ENCODE measurements around the gene RBM34.

Gene RBM34

GRCh38 chr1:235156265-235156664 lies 4.8 kb downstream of the RBM34 start:
- DNase-seq (ENCODE audit: low spot score) (no peak), FAIRE-seq (no peak)

GRCh38 chr1:235152235-235152634 lies 8.8 kb downstream of the RBM34 start:
- FAIRE-seq, result no peak

GRCh38 chr1:235151033-235151432 lies 10.0 kb downstream of the RBM34 start:
- no peak for DNase-seq (ENCODE audit: low spot score)
- FAIRE-seq, result no peak

More at GRCh38 chr1:235152235-235152634, 8.8 kb downstream of the RBM34 start:
- no peak for DNase-seq (ENCODE audit: low spot score)

GRCh38 chr1:235149824-235150223 lies 11.2 kb downstream of the RBM34 start:
- DNase-seq (ENCODE audit: low spot score), result no peak
- no peak for FAIRE-seq

GRCh38 chr1:235147269-235147668 lies 13.8 kb downstream of the RBM34 start:
- FAIRE-seq, result no peak

GRCh38 chr1:235145639-235146038 lies 15.4 kb downstream of the RBM34 start:
- DNase-seq (ENCODE audit: low spot score), result no peak
- FAIRE-seq, result no peak

More at GRCh38 chr1:235147269-235147668, 13.8 kb downstream of the RBM34 start:
- no peak for DNase-seq (ENCODE audit: low spot score)

GRCh38 chr1:235142991-235143390 lies 18.1 kb downstream of the RBM34 start:
- FAIRE-seq, result no peak
- no peak for DNase-seq (ENCODE audit: low spot score)

GRCh38 chr1:235139315-235139714 lies 21.7 kb downstream of the RBM34 start:
- no peak for FAIRE-seq
- DNase-seq (ENCODE audit: low spot score), result no peak

- no peak for FAIRE-seq
Observed at GRCh38 chr1:235138821-235139220, 22.2 kb downstream of the RBM34 start.

GRCh38 chr1:235136111-235136510 lies 24.9 kb downstream of the RBM34 start:
- DNase-seq (ENCODE audit: low spot score) (no peak), FAIRE-seq (no peak)

More at GRCh38 chr1:235138821-235139220, 22.2 kb downstream of the RBM34 start:
- DNase-seq (ENCODE audit: low spot score), result no peak

GRCh38 chr1:235134171-235134570 lies 26.9 kb downstream of the RBM34 start:
- no peak for FAIRE-seq

GRCh38 chr1:235133086-235133485 lies 28.0 kb downstream of the RBM34 start:
- no peak for FAIRE-seq

More at GRCh38 chr1:235134171-235134570, 26.9 kb downstream of the RBM34 start:
- no peak for DNase-seq (ENCODE audit: low spot score)

GRCh38 chr1:235131961-235132360 lies 29.1 kb downstream of the RBM34 start:
- no peak for DNase-seq (ENCODE audit: low spot score)

More at GRCh38 chr1:235133086-235133485, 28.0 kb downstream of the RBM34 start:
- DNase-seq (ENCODE audit: low spot score), result no peak

GRCh38 chr1:235130766-235131270 lies 30.2 kb downstream of the RBM34 start:
- DNase-seq (ENCODE audit: low spot score), result no peak
- FAIRE-seq, result no peak

More at GRCh38 chr1:235131961-235132360, 29.1 kb downstream of the RBM34 start:
- FAIRE-seq, result no peak

- DNase-seq (ENCODE audit: low spot score) (no peak), FAIRE-seq (no peak)
Observed at GRCh38 chr1:235129774-235130570, 31.1 kb downstream of the RBM34 start.

- no peak for FAIRE-seq
- DNase-seq (ENCODE audit: low spot score), result peak; percentile 98
Observed at GRCh38 chr1:235128456-235129328, 32.4 kb downstream of the RBM34 start, which contains the start of gene TOMM20. TOMM20 (minus strand) TSS chr1:235128837; CDS start chr1:235128715, 122 bp downstream.

GRCh38 chr1:235127732-235128455 lies 33.2 kb downstream of the RBM34 start:
- DNase-seq (ENCODE audit: low spot score), result no peak
- no peak for FAIRE-seq

- FAIRE-seq (no peak), DNase-seq (ENCODE audit: low spot score) (no peak)
Observed at GRCh38 chr1:235127203-235127602, 33.8 kb downstream of the RBM34 start.

GRCh38 chr1:235124665-235125064 lies 36.4 kb downstream of the RBM34 start:
- DNase-seq (ENCODE audit: low spot score), result no peak
- no peak for FAIRE-seq

- DNase-seq (ENCODE audit: low spot score) (no peak), FAIRE-seq (no peak)
Observed at GRCh38 chr1:235124111-235124510, 36.9 kb downstream of the RBM34 start.

- FAIRE-seq, result no peak
- DNase-seq (ENCODE audit: low spot score), result no peak
Observed at GRCh38 chr1:235122348-235122747, 38.7 kb downstream of the RBM34 start.

Data from urothelium cell line (cell line).